CD4-positive, alpha-beta T cell treated with Interferon alpha-2 for 1 hour (primary cell): ENCODE measurements around the gene ITGB4.
A peak's percentile ranks its signal among the peaks of the same experiment; 100 is the strongest.
"Not testable (repeated sequence)": the region's sequence is repeated elsewhere in the genome, so short reads cannot be mapped to it uniquely, and the experiment has no call there.

ENCODE experiments used
- DNase-seq, 2 donors: peaks; one replicate each; pipeline ENCODE4 v3.0.0-alpha.2; 2020 to 2022

ITGB4 gene

GRCh38 chr17:75754378-75755204 is 33.3 kb downstream of the ITGB4 start:
- DNase-seq = no peak

DNA sequence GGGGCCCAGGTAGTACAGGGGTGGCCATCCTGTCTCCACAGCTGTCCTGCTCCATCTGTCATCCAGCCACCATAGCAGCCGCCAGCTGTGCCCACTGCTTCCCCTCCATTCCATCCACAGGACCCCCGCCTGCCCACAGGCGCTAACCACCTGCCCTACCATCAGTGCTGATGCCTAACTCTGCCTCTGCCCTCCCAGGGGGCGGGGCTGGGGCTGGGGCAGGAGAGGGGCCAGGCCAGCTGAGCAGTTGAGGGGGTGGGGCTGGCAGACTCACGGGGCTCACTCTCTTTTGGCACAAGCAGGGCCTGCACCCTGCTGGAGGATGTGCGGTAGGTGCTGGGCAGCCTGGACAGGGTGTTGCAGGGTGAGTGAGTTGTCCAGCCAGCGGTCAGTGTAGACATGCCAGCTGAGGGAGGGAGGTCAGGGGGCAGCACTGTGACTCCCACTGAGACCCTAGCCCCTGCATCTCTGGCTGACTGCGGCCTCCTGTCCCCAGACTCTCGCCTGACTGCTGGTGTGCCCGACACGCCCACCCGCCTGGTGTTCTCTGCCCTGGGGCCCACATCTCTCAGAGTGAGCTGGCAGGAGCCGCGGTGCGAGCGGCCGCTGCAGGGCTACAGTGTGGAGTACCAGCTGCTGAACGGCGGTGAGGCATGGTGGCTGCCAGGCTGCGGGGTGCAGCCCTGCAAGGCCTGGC is 34.1 kb downstream of the ITGB4 start:
- DNase-seq = no peak

GRCh38 chr17:75755990-75756389 is 34.7 kb downstream of the ITGB4 start:
- no peak for DNase-seq

DNA sequence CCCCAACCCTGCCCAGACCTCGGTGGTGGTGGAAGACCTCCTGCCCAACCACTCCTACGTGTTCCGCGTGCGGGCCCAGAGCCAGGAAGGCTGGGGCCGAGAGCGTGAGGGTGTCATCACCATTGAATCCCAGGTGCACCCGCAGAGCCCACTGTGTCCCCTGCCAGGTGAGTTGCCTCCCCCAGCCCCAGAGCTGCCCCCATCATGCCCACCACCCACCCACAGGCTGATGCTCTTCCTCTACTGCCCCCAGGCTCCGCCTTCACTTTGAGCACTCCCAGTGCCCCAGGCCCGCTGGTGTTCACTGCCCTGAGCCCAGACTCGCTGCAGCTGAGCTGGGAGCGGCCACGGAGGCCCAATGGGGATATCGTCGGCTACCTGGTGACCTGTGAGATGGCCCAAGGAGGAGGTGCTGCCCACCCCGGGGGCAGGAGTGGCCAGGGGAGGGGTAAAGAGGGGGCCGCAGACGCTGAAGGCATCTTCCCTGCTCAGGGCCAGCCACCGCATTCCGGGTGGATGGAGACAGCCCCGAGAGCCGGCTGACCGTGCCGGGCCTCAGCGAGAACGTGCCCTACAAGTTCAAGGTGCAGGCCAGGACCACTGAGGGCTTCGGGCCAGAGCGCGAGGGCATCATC is 35.3 kb downstream of the ITGB4 start:
- no peak for DNase-seq

DNA sequence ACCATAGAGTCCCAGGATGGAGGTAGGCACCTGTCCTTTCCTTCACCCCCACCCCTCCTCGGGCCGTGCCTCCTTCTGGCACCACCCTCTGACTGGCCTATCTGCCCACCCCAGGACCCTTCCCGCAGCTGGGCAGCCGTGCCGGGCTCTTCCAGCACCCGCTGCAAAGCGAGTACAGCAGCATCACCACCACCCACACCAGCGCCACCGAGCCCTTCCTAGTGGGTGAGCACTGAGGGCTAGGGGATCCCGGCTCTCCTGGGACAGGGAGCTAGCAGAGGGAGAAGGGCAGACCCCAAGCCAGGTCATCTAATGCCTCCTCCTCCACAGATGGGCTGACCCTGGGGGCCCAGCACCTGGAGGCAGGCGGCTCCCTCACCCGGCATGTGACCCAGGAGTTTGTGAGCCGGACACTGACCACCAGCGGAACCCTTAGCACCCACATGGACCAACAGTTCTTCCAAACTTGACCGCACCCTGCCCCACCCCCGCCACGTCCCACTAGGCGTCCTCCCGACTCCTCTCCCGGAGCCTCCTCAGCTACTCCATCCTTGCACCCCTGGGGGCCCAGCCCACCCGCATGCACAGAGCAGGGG is 35.9 kb downstream of the ITGB4 start:
- DNase-seq = no peak

GRCh38 chr17:75758131-75758905 is 37.1 kb downstream of the ITGB4 start:
- DNase-seq = no peak

GRCh38 chr17:75759457-75759856 is 38.2 kb downstream of the ITGB4 start:
- DNase-seq = no peak

DNA sequence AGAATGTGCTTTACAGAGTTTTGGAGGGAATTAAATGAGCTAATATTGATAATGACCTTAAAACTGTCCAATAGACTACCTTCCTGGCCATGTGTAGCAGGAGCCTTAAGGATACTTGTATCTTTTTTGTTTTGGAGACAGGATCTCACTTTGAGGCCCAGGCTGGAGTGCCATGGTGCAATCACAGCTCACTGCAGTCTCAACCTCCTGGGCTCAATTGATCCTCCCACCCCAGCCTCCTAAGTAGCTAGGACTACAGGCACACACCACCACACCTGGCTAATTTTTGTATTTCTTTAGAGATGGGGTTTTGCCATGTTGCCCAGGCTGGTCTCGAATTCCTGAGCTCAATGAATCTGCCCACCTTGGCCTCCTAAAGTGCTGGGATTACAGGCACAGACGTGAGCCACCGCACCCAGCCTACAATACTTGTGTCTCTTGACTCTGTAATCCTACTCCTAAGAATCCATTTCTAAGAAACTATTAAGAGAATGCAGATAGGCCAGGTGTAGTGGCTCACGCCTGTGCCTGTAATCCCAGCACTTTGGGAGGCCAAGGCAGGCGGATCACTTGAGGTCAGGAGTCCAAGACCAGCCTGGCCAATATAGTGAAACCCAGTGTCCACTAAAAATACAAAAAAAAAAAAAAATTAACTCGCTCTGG is 38.9 kb downstream of the ITGB4 start:
- DNase-seq = not testable (repeated sequence)

GRCh38 chr17:75762513-75763268 is 41.4 kb downstream of the ITGB4 start:
- no peak for DNase-seq

GRCh38 chr17:75763269-75763607 is 42.0 kb downstream of the ITGB4 start:
- no peak for DNase-seq

- no peak for DNase-seq
These were observed 42.6 kb downstream of the ITGB4 start for GRCh38 chr17:75763613-75764416.

DNA sequence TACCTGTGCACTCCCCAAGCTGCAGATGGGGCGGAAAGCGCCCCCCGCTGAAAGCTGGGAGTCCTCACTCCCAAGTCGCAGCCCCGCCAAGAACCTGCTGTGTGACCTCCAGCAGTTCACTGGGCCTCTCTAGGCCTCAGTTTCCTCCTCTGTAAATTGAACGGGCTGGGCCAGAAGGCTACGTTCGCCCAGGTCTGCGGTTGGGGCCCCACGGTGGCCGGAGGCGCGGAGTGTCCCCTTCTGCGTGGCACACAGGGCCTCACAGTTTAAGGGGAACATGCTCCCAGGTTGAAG is 43.1 kb downstream of the ITGB4 start:
- no peak for DNase-seq

DNA sequence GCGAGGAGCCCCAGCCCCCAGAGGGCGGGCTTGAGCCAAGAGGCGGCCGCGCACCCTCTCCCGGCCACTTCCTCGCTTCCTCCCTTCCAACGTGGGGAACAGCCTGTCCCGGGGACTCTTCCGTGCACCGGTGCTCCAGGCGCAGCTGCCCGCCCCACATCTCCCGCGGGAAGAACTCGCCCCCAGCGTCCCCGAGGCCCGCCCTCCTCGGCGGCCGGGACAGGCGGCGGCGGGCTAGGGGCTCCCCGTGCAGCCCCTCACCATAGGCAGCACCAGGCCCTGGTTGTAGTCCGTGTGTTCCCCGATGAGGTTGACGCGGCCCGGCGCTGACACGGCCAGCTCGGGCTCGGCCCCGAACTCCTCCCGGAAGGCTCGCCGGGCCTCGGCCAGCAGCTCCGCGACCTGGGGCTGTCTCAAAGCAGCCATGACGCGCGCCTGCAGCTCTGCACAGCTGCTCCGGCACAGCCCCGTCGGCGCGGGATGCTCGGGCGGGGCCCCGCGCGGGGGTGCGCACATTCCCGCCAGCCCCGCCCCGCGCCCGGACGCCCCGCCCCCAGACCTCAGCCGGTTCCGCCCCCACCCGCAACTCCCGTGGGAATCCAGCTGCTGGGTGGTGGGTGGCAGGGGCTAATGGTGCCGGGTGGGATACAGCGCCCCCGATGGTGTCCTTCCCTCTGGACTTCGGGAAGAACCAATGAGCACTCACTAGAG is 43.6 kb downstream of the ITGB4 start, which contains the start of gene GALK1:
TSS of gene GALK1 (minus strand) at position 482 of the 711 bp plus-strand sequence. CDS start at position 426, 56 bp downstream.
- peak; percentile 77 to 79 for DNase-seq

DNA sequence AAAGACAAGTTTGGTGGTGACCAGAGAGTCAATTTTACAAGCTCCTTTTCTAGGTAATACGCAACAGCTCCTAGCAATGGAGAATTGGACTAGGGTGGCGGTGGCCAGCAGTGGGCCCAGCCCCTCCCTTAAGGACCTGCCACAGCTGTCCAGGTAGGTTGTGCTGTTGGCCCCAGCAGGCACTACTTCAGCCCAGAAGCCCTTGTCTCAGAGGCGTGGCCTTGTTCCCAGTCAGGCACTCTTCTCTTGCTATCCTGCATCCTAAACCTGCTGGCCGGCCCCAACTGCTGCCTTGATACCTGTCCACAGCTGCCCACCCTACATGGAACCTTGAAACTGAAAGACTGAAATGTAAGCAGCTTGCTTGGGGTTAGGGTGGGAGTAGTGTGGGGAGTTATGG is 44.7 kb downstream of the ITGB4 start:
- no peak for DNase-seq

DNA sequence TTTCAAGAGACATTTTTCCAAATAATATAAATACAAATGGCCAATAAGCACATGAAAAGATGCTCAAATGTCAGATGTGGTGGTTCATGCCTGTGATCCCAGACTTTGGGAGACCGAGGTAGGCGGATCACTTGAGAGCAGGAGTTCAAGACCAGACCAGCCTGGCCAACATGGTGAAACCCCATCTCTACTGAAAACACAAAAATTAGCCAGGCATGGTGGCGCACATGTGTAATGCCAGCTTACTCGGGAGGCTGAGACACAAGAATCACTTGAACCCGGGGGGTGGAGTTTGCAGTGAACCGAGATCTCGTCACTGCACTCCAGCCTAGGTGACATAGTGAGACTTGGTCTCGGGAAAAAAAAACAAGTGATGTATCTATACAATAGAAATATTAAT is 46.6 kb downstream of the ITGB4 start:
- DNase-seq = no peak

DNA sequence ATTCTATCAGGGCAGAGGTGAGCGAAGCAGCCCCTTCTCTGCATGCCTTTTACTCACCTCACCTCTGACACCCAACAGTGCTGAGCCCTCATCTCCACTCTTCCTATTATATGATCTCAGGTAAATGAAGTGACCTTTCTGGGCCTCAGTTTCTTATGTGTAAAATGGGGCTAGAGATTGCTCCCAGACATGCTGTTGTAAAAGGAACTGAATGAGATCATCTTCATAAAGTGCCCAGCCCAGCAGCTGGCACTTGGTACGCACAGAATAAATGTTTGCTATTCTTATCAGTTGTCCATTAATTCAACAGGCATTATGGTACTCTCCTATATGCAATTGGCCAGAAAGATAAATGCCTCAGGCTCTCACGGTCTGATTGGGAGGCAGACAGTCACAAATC is 48.3 kb downstream of the ITGB4 start:
- DNase-seq = no peak

- no peak for DNase-seq
These were observed 50.3 kb downstream of the ITGB4 start for GRCh38 chr17:75771334-75772281.

- DNase-seq = no peak
These were observed 52.0 kb downstream of the ITGB4 start for GRCh38 chr17:75773121-75773807.
